GM10248 (cell line): ENCODE data around the gene SH3GL3.

ENCODE experiments used
- CTCF ChIA-PET: fragments of 300-600 bp; sonication (Branson Sonifier 250); formaldehyde crosslinking; extraction: SDS; loops from one replicate; lab custom pipeline; 2021; ENCODE audit warnings: antibody characterized with exemption; lab: Yijun Ruan, JAX
- POLR2A ChIA-PET: fragments of 350-650 bp; sonication (Branson Sonifier 250); formaldehyde crosslinking; extraction: SDS; loops from one replicate; lab custom pipeline; 2020; ENCODE audit warnings: antibody characterized with exemption; lab: Yijun Ruan, JAX
- DNase-seq: peaks from one replicate; pipeline ENCODE4 v3.0.0; 2012; ENCODE audit errors: extremely low spot score
- TF ChIP-seq, protein P1 (sequence below): IDR thresholded peaks from 2 replicates; pipeline ENCODE4 v1.5.1; 2012; ENCODE audit warnings: mild to moderate bottlenecking, low read depth; ENCODE audit errors: extremely low read depth, missing control alignments, control extremely low read depth

The SH3GL3 gene

DNA sequence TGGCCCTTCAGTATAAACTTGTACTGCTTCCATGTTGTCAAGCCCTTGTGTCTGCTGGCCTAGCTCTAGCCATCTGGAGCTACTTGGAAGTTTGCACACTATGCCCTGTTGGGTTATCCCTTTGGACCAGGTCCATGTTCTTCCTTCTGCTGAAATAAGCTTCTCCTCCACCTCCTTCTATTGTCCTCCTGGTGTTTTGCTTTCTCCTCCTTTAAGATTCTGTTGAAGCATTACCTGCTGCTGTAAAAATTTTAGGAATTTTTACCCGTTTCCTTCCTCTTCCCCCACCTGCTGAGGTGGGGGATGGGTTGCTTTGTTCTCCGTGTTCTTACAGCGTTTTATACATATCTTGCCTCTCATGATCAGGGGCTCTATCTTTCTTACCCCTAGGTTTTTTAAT, 51.7 kb downstream of the SH3GL3 start:
- CTCF ChIA-PET, result no interaction called here
- no peak for DNase-seq
- TF ChIP-seq, protein P1, sequence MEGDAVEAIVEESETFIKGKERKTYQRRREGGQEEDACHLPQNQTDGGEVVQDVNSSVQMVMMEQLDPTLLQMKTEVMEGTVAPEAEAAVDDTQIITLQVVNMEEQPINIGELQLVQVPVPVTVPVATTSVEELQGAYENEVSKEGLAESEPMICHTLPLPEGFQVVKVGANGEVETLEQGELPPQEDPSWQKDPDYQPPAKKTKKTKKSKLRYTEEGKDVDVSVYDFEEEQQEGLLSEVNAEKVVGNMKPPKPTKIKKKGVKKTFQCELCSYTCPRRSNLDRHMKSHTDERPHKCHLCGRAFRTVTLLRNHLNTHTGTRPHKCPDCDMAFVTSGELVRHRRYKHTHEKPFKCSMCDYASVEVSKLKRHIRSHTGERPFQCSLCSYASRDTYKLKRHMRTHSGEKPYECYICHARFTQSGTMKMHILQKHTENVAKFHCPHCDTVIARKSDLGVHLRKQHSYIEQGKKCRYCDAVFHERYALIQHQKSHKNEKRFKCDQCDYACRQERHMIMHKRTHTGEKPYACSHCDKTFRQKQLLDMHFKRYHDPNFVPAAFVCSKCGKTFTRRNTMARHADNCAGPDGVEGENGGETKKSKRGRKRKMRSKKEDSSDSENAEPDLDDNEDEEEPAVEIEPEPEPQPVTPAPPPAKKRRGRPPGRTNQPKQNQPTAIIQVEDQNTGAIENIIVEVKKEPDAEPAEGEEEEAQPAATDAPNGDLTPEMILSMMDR, result no peak
- POLR2A ChIA-PET, result no interaction called here

GRCh38 chr15:83499476-83499875, 52.3 kb downstream of the SH3GL3 start:
- ChIA-PET CTCF (no interaction called here), POLR2A (no interaction called here)
- TF ChIP-seq, protein P1, result no peak
- no peak for DNase-seq

DNA sequence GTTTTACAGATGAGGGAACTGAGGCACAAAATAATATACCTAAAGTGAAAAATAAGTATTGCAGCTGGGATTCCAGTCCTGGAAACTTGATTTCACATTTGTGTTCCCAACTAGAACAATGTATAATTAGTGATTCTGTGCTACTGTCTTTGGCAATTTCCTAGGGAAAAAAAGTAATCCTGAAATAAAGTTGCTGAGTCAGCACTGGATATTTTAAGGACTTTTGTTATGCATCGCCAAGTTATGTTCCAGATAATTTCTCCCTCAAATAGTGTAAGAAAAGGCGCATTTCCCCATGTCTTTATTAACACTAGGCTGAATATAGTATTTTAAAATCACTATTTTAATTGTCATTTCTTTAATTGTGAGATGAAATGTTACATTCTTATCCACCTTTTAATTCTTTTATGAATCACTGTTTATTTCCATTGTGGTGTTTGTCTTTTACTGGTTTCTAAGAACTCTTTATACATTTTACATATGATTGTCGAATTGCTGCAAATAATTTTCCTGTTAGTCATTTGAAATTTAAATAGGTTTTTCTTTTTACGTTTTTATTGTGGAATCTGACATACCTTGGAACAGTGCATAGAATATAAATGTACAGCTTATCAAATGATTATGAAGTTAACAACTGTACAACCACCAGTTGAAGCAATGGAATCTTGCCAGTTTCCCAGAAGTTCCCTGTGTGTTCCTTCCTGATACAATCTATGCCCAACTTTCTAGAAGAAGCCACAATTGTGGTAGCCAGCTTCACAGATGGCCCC, 56.6 kb downstream of the SH3GL3 start:
- TF ChIP-seq, protein P1, result no peak
- POLR2A ChIA-PET, result no interaction called here
- CTCF ChIA-PET, result no interaction called here
- DNase-seq, result no peak

- TF ChIP-seq, protein P1, result no peak
- ChIA-PET CTCF (no interaction called here), POLR2A (no interaction called here)
- DNase-seq, result no peak
Observed at GRCh38 chr15:83504365-83504764, 57.2 kb downstream of the SH3GL3 start.

DNA sequence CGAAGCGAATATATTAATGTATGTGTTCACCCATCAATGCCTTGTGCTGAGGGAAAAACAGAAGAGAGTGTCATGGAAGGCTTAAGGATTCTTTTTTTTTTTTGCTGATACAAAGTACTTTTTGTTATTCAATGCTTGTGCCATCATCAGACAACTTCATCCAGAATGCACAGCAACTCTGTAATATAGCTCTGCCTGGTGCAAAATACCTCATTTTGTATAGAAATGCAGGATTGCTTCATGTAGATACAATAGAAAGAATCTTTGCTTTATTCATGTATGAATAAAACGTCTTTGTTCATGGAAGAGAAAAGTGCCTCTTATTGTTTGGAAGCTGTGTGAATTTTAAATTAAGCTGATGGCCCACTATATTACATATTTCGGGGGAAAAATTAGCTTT, 62.9 kb downstream of the SH3GL3 start:
- POLR2A ChIA-PET, result no interaction called here
- CTCF ChIA-PET, result interaction anchor here (1.1 kb wide), 1 partner anchor 31 kb away, joined by 3 read pairs; no protein-coding TSS in a partner anchor
- TF ChIP-seq, protein P1, result no peak
- no peak for DNase-seq

- CTCF ChIA-PET, result no interaction called here
- POLR2A ChIA-PET, result no interaction called here
- TF ChIP-seq, protein P1, result no peak
- no peak for DNase-seq
Observed at GRCh38 chr15:83512459-83512858, 65.3 kb downstream of the SH3GL3 start.
